Measurements from ENCODE around the gene FES.
"Not testable (repeated sequence)": the region's sequence is repeated elsewhere in the genome, so short reads cannot be mapped to it uniquely, and the experiment has no call there.

FES gene

DNA sequence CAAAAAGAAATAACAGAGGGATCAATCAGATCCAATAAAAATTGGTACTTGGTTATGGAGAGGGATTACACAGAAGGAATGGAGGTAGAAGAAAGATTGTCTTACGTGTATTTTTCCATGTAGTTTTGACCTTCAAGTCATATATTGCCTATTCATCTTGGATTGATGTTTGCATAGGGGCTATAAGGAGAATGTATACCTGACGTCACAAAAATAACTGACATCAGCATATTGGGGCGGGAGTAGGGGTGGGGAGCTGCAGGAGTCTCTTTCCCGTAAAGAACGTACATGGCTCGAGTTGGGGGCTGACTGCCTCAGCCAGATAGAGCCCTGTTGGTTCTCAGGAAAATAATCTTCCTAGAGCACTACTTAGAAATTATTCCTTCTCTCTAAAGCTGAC, 21.8 kb upstream of the FES start:
- DNase-seq: no peak

DNA sequence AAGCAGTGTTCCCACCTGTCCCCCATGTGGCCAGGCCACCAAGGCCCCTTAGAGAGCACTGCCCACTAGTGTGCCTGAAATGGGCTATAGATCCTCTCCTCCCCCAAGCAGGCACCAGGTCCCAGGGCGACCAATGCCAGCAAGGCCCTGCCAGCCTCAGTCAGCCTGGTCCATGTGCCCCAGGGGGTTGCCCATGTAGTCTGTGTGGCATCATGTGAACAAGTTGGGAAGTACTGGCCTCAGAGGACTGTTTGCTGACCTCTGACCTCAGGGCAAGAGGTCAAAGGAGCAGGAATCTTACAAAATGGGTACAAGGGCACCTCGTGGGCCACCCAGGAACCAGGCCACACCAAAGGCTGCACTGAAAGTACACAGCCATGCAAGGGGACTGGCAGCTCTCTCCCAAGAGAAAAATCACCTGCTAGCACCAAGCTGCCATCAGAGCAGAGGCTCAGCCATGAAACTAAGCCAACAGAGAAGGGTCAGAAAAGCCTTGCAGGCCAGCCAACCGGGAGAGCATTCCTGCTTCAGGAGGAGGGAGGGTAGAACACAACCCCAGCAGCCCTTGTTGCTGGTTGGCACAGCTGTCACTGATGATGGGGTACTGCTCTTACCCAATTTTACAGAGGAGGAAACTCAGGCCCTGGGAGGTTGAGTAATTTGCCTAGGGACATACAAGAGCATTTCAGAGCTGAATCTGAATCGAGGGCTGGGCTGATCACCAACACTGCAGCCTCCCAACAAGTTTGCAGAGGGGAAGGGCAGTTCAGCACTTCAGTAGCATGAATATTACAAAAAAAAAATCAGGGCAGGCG, 21.1 kb upstream of the FES start:
- DNase-seq: no peak

DNA sequence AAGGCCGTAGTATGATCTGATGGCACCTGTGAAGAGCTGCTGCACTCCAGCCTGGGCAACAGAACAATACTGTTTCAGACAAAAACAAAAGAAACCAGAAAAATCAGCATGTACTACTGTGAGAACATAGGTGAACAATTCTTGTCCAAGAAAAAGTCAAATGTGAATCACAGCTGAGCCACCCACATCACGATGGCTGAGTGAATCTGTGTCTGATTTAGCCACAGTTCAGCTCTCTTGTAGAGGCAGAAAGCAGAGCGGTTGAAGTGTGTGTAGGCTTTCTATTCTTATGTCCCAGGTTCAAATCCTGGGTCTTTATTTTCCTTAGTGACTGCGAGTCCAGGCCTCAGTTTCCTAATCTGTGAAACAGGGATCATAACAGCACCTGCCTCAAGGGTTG, 20.3 kb upstream of the FES start:
- no peak for DNase-seq

DNA sequence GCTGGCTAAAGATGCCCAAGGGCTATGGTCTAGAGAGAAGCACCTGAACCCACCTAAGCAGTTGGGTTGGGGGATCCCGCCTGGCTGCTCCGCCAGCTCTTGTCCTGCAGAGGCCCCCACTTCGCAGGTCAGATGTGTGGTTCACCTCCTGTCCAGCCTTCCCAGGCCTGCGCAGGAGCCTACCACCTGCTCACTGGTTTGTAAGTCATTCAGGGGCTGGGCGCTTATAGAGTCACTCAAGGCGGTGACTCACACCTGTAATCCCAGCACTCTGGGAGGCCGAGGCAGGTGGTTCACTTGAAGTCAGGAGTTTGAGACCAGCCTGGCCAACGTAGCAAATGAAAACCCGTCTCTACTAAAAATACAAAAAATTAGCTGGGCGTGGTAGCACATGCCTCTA, 19.8 kb upstream of the FES start:
- no peak for DNase-seq

DNA sequence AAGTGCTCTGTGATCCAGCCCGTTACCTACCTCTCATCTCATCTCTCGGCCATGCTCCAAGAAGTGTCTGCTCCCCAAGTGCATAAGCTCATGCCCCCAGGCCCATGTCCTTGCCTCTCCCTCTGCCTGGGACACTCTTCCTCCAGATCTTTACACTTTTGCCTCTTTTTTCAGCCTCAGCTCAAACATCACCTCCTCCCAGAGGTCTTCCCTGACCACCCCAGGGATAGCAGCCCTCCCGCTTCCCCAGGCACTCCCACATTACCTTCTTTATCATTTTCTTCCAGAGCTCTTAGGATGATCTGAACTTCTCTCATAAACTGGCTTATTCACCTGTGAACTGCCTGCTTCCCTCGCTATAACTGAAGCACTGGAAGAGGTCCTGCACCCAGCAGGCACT, 18.6 kb upstream of the FES start:
- no peak for DNase-seq

DNA sequence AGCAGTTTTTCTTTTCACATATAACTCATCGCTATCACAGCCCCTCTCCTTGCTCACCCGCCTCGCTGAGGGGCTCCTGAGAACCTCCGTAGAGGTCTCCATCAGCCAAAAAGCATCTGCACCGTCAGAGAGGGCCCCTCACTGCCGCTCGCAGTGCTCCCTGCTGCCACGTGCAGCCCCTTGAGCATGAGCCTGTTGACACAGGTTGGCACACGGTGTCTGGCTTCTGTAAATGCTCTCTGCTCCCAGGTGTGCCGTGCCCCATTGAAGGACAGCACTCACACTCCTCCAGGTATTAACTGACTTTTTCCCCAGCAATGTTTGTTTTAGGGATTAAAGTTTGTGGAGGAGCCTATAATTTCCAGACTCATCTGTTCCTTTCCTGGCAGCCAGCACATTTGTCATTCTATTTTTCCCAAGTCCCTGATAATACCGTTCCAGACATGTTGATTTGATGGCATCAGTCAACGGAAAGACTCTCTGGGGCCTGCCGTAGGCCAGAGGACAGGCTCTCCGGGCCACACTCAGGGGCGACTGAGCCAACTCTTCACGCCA, 18.1 kb upstream of the FES start:
- no peak for DNase-seq

DNA sequence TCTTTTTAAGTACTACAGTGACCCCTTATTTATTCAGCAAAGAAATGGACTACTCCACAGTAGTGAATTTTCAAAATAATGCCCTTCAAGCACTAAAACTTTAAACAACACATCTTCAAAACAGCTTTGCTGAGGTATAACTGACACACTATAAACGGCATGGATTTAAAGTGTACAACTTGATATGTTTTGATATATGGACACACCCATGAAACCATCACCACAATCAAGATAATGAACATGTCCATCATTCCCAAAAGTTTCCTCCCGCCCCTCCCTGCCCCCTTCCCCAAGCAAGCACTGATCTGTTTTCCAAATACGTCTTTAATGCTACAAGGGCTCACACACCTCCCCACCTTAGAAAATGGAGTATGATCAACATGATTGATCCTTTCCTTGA, 17.5 kb upstream of the FES start:
- DNase-seq: no peak

DNA sequence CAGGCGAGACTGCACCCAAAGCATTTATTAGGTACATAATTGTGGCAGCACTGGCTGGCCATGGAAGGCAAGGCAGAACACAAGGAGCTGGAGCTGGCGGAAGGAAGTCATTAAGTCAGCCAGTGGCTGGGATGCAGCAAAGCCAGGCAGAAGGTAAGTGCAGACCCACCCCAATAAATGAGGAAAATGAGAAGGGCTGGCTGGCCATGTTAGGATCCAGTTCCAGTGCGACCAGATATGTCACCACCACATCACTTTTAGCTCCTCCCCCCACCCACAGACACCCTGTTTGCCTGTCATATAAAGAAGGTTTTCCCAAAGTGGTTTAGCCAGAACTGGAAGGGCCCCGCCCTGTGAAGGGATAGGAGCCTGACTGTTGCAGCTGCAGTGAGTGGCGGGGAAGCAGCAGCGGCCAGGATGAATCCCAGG, 16.0 kb upstream of the FES start, which contains the start of gene FURIN:
Gene FURIN (plus strand): TSS at position 328 of the 429 bp plus-strand sequence. CDS start 7,153 bp downstream, outside the sequence.
- no peak for DNase-seq

DNA sequence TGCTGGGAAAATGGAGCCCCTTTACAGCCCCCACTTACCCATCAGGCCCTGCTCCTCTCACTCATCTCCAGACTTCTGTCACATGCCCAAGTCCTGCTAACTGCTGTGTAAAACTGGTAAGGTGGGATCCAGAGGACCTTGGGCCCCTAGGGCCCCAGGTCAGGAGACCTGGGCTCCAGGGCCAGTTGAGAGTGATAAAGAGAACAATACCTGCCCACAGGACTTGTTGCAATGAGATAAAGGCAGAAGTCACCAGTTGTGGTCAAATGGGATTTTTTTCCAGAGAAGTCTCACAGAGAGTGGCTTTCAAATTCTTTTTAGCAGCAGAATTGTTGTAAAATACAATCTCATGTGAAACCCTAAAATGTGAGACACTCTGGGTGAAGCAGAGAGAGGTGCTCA, 15.2 kb upstream of the FES start:
- DNase-seq: no peak

DNA sequence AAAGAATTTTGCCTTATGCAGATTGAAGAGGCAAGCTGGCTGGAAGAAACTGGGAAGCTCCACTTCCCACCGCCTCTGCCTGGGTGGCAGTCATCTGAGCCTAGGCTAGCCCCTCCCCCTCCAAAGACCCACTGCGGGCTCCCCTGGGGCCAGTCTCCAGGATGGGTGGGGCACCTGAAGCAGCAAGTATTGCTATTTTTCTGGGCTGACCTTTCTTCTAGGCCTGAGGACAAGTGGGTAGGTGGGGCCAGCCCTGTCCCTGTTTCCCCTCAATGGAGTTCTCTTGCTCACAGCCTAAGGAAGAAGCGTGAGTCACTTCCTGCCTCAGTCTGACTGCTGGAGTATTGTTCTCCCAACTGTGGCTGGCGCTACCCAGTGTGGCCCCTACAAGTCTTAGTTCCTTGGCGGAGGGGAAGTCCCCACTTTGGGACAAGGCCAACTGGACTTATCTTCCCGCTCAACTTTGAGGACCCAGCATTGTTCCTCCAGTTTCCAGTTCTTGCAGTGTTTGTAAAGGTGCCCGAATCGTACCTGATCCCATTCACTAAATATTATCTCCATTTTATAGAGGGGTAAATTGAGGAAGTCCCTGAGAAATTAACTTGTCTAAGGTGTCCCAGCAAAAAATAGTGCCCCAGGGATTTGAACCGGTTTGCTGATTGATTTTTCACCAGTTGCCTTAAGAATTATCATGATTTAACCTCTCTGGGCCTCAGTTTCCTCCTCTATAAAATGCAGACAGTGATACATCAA, 14.5 kb upstream of the FES start:
- DNase-seq: peak; percentile 78

DNA sequence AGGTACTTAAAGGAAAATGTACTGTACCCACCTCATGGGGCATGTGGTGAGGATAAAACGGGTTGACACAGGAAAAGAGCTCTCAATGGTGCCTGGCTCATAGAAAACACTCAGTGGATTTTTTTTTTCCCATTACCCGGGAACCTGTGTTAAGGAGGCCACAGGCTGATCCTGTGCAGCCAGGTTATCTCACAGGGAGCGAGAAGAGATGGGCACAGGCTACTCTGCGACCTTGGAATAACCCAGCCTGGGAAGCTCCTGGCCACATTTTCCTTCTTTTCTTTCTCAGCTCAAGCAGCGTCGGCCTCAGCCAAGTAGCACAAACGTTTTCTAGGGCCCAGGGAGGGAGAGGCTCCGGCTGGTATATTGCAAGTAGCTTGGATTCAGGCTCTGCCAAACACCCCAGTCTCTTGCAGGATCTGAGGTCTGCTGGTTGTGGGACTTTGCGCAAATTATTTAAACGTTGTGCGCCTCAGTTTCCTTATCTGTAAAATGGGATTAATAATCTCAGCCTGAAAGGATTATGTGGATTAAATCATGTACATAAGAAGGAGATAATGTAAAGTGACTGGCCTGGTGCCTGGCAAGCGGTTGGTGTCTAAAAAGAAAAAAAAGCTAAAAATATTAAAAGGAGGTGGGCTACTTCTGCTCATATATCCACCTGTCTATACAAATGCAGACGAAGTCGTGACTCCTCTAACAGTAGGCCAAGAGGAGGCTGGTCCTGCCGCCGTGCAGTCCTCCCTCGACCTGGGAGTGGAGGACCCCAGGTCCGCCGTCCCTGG, 13.8 kb upstream of the FES start:
- DNase-seq: no peak

DNA sequence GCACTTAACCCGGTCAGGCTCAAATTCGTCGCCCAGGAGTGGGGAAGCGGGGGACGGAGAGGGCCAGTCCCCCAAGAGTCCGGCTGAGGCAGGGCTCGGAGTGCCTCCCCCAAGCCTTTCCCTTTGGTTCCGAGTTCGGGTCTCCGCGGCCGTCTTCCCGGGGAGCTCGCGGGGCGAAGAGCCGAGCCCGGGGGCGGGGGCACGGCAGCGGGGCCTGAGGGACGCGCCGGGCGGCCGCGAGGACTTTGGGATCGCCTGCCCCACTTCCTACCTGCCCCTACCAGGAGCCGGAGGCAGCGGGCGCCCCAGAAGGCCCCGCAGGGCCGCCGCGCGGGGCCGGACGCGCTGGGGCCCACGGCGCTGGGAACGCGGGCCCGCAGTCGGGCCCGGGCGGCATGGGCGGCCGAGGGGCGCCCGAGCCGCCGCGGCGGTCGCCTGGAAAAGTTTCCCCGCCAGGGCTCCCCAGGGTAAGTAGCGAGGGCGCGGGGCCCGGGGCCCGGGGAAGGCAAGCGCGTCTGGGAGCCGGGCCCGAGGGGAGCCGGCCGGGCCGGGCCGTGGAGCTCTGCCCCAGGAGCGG, 13.1 kb upstream of the FES start:
- no peak for DNase-seq

DNA sequence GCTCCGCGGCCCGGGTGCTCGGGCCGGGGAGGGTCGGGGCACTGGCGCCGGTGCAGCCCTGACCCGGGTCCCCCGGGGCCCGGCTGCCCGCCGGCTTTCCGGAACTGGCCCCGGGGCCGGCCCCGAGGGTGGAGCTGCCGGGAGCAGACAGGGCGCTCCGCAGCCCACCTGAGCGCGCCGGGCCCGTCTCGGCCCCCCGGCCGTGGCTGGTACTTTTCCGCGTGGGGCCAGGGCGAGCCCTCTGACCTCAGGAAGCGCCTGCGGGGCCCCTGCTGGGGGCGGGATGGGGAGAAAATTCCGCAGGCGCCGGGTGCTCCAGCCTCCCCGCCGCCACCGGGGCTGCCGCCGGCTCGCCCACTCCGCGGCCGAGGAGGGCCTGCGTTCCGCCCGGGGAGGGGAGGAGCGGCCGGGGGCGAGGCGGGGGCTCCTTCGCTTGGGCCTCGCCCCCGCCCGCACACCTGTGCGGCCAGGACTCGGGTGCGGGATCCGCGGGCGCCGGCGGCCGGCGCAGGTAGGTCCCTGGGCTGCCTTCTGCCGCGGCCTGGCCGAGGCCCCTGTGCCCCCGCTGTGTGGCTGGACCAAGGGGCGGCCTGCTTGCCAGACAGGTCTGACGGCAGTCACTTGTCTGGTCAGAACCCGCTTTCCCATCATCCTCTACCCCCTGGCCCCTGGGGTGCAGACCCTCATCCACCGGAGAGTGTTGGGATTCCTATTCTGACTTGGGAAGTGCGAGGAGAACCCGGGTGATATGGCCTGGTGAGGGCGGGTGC, 12.4 kb upstream of the FES start:
- no peak for DNase-seq

DNA sequence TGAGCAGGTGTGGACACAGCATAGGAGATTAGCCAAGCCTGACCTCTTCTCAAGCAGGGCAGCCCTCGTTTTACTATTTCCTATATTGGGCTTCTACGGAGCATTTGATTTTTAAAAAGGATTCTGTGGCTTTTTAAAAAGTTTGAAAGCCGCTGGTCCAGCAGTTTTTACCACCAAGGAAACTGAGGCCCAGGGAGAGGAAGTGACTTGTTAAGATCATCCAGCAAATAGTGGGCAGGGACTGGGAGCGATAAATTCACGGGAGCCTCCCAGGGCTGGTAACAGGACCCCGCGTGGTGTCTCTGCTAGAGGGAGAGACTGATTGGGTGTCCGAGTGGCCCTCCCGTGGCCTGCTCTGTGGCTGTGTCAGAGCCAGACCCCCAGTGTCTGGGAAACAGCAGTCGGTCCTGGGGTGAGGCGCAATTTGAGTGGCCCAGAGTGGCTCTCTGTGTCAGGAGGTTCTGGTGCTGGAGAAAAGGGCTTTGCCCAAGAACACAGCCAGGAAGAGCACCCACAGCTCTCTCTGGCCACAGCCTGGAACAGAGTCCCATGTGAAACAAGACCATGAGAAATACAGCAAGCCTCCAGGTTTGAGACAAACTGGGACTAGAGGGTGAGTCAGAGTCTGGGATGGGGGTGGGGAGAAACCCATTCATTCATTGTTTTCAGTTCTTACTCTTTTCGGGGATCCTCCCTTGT, 11.7 kb upstream of the FES start:
- DNase-seq: peak; percentile 79

DNA sequence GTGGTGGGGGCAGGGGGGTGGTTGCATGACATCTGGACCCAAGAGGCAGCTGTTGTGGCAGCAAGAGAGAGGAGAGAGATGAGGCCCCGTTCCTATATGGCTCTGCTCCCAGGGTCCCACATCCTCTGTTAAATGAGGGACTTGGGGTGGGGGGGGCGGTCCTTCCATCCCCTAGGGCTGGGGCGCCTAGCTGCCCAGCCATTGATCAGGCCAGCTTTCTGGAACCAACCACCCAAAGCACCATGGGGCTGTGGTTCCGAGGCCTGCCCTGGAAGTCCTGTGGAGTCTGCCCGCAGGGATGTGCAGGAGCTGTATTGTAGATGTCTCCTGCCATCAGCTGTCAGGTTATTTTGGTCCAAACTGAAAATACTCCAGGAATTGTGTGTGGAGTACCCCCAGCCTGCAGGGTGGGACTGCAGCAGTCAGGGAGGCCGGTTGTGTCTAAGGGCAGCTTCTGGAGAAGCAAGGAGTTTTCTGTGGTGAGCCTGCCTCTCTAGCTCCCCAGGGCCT, 10.8 kb upstream of the FES start:
- DNase-seq: no peak

DNA sequence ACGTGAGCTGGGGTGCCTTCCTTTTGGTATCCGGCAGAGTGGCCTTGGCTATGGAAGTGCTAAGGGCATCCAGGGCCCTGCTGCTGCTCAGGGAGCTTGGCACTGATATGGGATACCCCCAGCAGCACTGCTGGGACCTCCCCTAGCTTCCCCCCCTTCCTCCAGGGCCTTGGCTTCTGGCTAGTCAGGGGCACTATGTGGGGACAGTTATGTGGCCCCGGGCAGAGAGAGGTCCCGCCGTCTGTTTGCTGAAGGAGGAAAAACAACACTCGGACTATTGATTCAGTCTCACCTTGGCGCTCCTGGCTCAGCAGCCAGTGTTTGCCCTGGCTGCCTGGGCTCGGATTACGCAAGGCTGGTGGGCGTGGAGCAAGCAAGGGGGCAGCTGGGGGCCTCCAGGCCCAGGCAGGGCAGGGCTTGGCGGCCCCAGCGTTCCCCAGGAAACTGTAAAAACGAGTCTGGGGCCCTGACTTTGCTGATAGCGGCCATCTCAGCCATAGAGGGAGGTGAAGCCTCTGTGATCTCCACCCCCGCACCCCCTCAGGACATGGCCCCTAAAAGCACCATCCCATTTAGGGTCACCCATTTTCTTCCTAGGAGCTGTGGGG, 10.2 kb upstream of the FES start:
- no peak for DNase-seq

DNA sequence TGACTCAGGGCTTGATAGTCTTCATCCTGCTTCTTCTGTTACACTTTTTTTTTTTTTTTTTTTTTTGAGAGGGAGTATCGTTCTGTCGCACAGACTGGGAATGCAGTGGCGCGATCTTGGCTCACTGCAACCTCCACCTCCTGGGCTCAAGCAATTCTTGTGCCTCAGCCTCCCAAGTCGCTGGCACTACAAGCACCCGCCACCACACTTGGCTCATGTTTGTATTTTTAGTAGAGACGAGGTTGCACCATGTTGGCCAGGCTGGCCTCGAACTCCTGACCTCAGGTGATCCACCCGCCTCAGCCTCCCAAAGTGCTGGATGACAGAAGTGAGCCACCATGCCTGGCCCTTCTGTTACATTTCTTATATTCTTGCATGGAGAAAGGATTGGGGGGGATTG, 9.3 kb upstream of the FES start:
- DNase-seq: not testable (repeated sequence)

DNA sequence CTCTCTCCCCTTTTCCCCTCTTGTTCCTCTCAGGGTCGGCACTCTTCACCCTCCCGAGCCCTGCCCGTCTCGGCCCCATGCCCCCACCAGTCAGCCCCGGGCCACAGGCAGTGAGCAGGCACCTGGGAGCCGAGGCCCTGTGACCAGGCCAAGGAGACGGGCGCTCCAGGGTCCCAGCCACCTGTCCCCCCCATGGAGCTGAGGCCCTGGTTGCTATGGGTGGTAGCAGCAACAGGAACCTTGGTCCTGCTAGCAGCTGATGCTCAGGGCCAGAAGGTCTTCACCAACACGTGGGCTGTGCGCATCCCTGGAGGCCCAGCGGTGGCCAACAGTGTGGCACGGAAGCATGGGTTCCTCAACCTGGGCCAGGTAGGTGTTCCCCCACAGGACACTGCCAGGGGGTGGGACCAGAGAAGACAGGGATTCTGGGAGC, 8.7 kb upstream of the FES start:
- no peak for DNase-seq

DNA sequence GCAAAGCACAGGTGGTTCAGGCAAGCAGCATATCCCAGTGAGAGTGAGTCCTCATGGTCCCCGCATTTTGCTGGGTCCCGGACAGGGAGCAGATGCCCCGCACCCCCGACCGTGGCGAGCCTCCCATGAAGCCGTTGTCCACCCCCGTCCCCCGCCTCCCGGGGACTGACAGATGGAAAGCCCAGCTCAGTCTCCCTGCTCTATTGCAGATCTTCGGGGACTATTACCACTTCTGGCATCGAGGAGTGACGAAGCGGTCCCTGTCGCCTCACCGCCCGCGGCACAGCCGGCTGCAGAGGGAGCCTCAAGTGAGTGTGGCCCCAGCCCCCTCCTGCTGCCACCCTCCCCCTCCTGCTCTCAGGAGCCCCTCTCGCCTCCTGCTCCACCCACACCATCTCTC, 8.3 kb upstream of the FES start:
- no peak for DNase-seq

DNA sequence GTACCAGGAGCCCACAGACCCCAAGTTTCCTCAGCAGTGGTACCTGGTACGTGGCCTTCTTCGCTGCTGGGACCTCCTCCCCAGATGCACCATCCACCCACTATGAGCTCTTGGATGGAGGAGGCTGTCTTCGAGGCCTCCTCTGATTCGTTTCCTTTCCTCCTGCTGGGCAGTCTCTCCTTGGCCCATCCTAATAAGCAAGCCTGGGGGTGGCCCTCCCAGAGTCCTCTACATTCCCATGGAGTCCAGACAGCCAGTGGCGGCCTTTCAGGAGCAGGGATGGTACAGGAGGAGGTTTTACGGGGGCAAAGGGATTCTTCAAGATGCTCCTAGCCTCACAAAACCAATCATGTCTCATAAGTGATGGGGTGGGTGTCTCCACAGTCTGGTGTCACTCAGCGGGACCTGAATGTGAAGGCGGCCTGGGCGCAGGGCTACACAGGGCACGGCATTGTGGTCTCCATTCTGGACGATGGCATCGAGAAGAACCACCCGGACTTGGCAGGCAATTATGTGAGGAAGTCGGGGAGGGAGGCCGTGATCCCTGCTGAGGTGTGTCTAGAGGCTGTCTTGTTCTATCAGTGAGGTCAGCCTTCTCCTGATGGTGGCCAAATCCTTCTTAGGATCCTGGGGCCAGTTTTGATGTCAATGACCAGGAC, 7.7 kb upstream of the FES start:
- no peak for DNase-seq
